KMS-11 (cell line): Measurements from ENCODE around the gene PLEKHN1.
"Not testable (repeated sequence)": the region's sequence is repeated elsewhere in the genome, so short reads cannot be mapped to it uniquely, and the experiment has no call there.

Source experiments
- H2AFZ ChIP-seq: fragments of 200-600 bp; sonication (generic); 2 replicates; pipeline ENCODE4 v1.6.1; 2016; ENCODE audit warnings: antibody characterized with exemption, mixed run types, low read depth
- H3K27ac ChIP-seq: fragments of 200-600 bp; sonication (generic); 2 replicates; pipeline ENCODE4 v1.6.1; 2016; ENCODE audit warnings: mild to moderate bottlenecking, mixed run types
- H3K27me3 ChIP-seq: fragments of 200-600 bp; sonication (generic); 2 replicates; pipeline ENCODE4 v1.6.1; 2017; ENCODE audit warnings: mild to moderate bottlenecking, low read depth, mixed run types, moderate library complexity; ENCODE audit not compliant: insufficient read depth
- H3K36me3 ChIP-seq: fragments of 200-600 bp; sonication (generic); 2 replicates; pipeline ENCODE4 v1.6.1; 2017; ENCODE audit warnings: mild to moderate bottlenecking, mixed run types; ENCODE audit not compliant: insufficient read depth
- H3K4me1 ChIP-seq: fragments of 200-600 bp; sonication (generic); 2 replicates; pipeline ENCODE4 v1.6.1; 2016; ENCODE audit warnings: mild to moderate bottlenecking, low read depth, mixed run types; ENCODE audit not compliant: poor library complexity, severe bottlenecking
- H3K4me2 ChIP-seq: fragments of 200-600 bp; sonication (generic); 2 replicates; pipeline ENCODE4 v1.7.0; 2016; ENCODE audit warnings: mild to moderate bottlenecking, mixed run types
- H3K4me3 ChIP-seq: fragments of 200-600 bp; sonication (generic); IDR thresholded peaks from 2 replicates; pipeline ENCODE4 v1.6.1; 2017; ENCODE audit warnings: low read depth, low read length, mixed read lengths; ENCODE audit not compliant: insufficient read depth
- H3K79me2 ChIP-seq: fragments of 200-600 bp; sonication (generic); 2 replicates; pipeline ENCODE4 v1.6.1; 2016; ENCODE audit warnings: low read depth, mixed run types; ENCODE audit not compliant: insufficient read depth
- H3K9ac ChIP-seq: fragments of 200-600 bp; sonication (generic); 2 replicates; pipeline ENCODE4 v1.6.1; 2016; ENCODE audit warnings: mild to moderate bottlenecking, mixed run types
- H4K20me1 ChIP-seq: fragments of 200-600 bp; sonication (generic); 2 replicates; pipeline ENCODE4 v1.6.1; 2016; ENCODE audit warnings: mild to moderate bottlenecking, mixed run types; ENCODE audit not compliant: insufficient read depth
- CTCF ChIP-seq: fragments of 200-600 bp; sonication (generic); conservative IDR thresholded peaks from 2 replicates; pipeline ENCODE4 v1.6.1; 2017; ENCODE audit warnings: low read depth, mild to moderate bottlenecking, antibody characterized with exemption, low read length, moderate library complexity, mixed read lengths

PLEKHN1 gene

GRCh38 chr1:944341-945325 is 21.6 kb upstream of the PLEKHN1 start:
- Histone ChIP-seq H3K27ac (peak overlapping the region; percentile 75), H3K79me2 (no peaks in the 10 kb centered on the region), H3K4me2 (peak overlapping the region; percentile 91), H2AFZ (no peak overlapping the region), H3K9ac (peak overlapping the region; percentile 11; the same call in 1 of the 2 replicates), H3K36me3 (peaks cover 5% of the 10 kb centered on the region; the same call in 1 of the 2 replicates), H3K4me3 (peak overlapping the region; percentile 80), H3K4me1 (peaks cover 84% of the 10 kb centered on the region), H4K20me1 (no peaks in the 10 kb centered on the region; the same call in 1 of the 2 replicates), H3K27me3 (peaks cover 28% of the 10 kb centered on the region)
- no peak for TF ChIP-seq CTCF

GRCh38 chr1:945688-946556 is 20.4 kb upstream of the PLEKHN1 start:
- H3K9ac ChIP-seq = peak overlapping the region; percentile 11; the same call in 1 of the 2 replicates
- H3K4me2 ChIP-seq = peak overlapping the region; percentile 91
- no peak for TF ChIP-seq CTCF
- H2AFZ ChIP-seq = no peak overlapping the region
- peak overlapping the region; percentile 75 for H3K27ac ChIP-seq
- H3K79me2 ChIP-seq = no peaks in the 10 kb centered on the region
- peak overlapping the region; percentile 80 for H3K4me3 ChIP-seq
- peaks cover 20% of the 10 kb centered on the region for H3K27me3 ChIP-seq
- peaks cover 5% of the 10 kb centered on the region; the same call in 1 of the 2 replicates for H3K36me3 ChIP-seq
- H4K20me1 ChIP-seq = no peaks in the 10 kb centered on the region; the same call in 1 of the 2 replicates
- peaks cover 72% of the 10 kb centered on the region for H3K4me1 ChIP-seq

GRCh38 chr1:946811-947210 is 19.5 kb upstream of the PLEKHN1 start:
- not testable (repeated sequence) for H3K36me3 ChIP-seq

GRCh38 chr1:947958-948357 is 18.3 kb upstream of the PLEKHN1 start:
- no peak overlapping the region for H3K27ac ChIP-seq
- H3K79me2 ChIP-seq = no peaks in the 10 kb centered on the region
- H4K20me1 ChIP-seq = no peaks in the 10 kb centered on the region; the same call in 1 of the 2 replicates
- H2AFZ ChIP-seq = no peak overlapping the region
- TF ChIP-seq CTCF = no peak
- H3K4me3 ChIP-seq = no peak overlapping the region
- no peak overlapping the region for H3K9ac ChIP-seq
- no peak overlapping the region for H3K4me2 ChIP-seq
- H3K4me1 ChIP-seq = peaks cover 53% of the 10 kb centered on the region
- H3K36me3 ChIP-seq = peaks cover 5% of the 10 kb centered on the region; the same call in 1 of the 2 replicates
- peaks cover 3% of the 10 kb centered on the region for H3K27me3 ChIP-seq

More at GRCh38 chr1:946811-947210, 19.5 kb upstream of the PLEKHN1 start:
- not testable (repeated sequence) for H3K27ac ChIP-seq, H3K4me3 ChIP-seq, H4K20me1 ChIP-seq, H3K9ac ChIP-seq, H2AFZ ChIP-seq, H3K79me2 ChIP-seq
- peaks cover 15% of the 10 kb centered on the region for H3K27me3 ChIP-seq
- peaks cover 65% of the 10 kb centered on the region for H3K4me1 ChIP-seq
- H3K4me2 ChIP-seq = peak overlapping the region; percentile 91; the same call in 1 of the 2 replicates
